Neuronal stem cell (in vitro differentiated cells): ENCODE results near the gene CYSTM1.

Experiments
- DNase-seq: peaks from one replicate; pipeline ENCODE4 v3.0.0-alpha.2; 2013; ENCODE audit warnings: low spot score
- H2AFZ ChIP-seq: one replicate; pipeline ENCODE4 v1.6.1; 2013; ENCODE audit warnings: mild to moderate bottlenecking, low read length, inconsistent platforms
- H2AK5ac ChIP-seq: 2 replicates; pipeline ENCODE4 v1.6.1; 2013; ENCODE audit warnings: low read depth, mild to moderate bottlenecking, inconsistent platforms, low read length, moderate library complexity, mixed read lengths
- H2BK120ac ChIP-seq: 2 replicates; pipeline ENCODE4 v1.6.1; 2013; ENCODE audit warnings: low read depth, mild to moderate bottlenecking, inconsistent platforms, low read length, moderate library complexity, mixed read lengths
- H2BK12ac ChIP-seq: one replicate; pipeline ENCODE4 v1.6.1; 2013; ENCODE audit warnings: low read length, inconsistent platforms
- H2BK15ac ChIP-seq: 2 replicates; pipeline ENCODE4 v1.6.1; 2013; ENCODE audit warnings: mild to moderate bottlenecking, low read length, inconsistent platforms, mixed read lengths
- H2BK5ac ChIP-seq: one replicate; pipeline ENCODE4 v1.6.1; 2013; ENCODE audit warnings: inconsistent platforms, mild to moderate bottlenecking, low read length, moderate library complexity
- H3K14ac ChIP-seq: one replicate; pipeline ENCODE4 v1.6.1; 2013; ENCODE audit warnings: low read length, inconsistent platforms
- H3K18ac ChIP-seq: 2 replicates; pipeline ENCODE4 v1.6.1; 2013; ENCODE audit warnings: low read length, inconsistent platforms
- H3K23ac ChIP-seq: 2 replicates; pipeline ENCODE4 v1.6.1; 2013; ENCODE audit warnings: low read depth, mild to moderate bottlenecking, mixed read lengths, low read length, inconsistent platforms; ENCODE audit not compliant: poor library complexity
- H3K27ac ChIP-seq: replicated peaks from 3 replicates; pipeline ENCODE4 v1.5.1; 2013; ENCODE audit warnings: low read length, inconsistent platforms
- H3K27me3 ChIP-seq, 3 experiments: 2 replicates each; pipeline ENCODE4 v1.6.1; 2013; ENCODE audit warnings: low read length in 3 of 3, mild to moderate bottlenecking in 2 of 3, inconsistent platforms in 1 of 3, low read depth in 1 of 3, mixed read lengths in 1 of 3, moderate library complexity in 1 of 3; ENCODE audit not compliant: control insufficient read depth in 3 of 3, insufficient read depth in 3 of 3
- H3K36me3 ChIP-seq, 2 donors: replicated peaks in 1 of 2; 2 replicates each; pipeline ENCODE4 v1.6.1; 2013; ENCODE audit warnings: low read length in 2 of 2; ENCODE audit not compliant: control insufficient read depth in 2 of 2, insufficient read depth in 2 of 2
- H3K4ac ChIP-seq: 2 replicates; pipeline ENCODE4 v1.6.1; 2013; ENCODE audit warnings: inconsistent platforms, mild to moderate bottlenecking, low read length, moderate library complexity
- H3K4me1 ChIP-seq, 2 donors: 1 replicate in 1 of 2; 2 replicates in 1 of 2; pipeline ENCODE4 v1.6.1; 2013; ENCODE audit warnings: low read length in 2 of 2, low read depth in 1 of 2; ENCODE audit not compliant: control insufficient read depth in 2 of 2, insufficient read depth in 1 of 2
- H3K4me2 ChIP-seq: one replicate; pipeline ENCODE4 v1.6.1; 2013; ENCODE audit warnings: mild to moderate bottlenecking, low read length, inconsistent platforms; ENCODE audit not compliant: insufficient read depth, poor library complexity, severe bottlenecking
- H3K4me3 ChIP-seq, 2 donors: 2 replicates each; pipeline ENCODE4 v1.5.1; 2013; ENCODE audit warnings: low read length in 2 of 2, mild to moderate bottlenecking in 2 of 2, inconsistent platforms in 1 of 2, moderate library complexity in 1 of 2
- H3K79me1 ChIP-seq: one replicate; pipeline ENCODE4 v1.6.1; 2013; ENCODE audit warnings: low read depth, mild to moderate bottlenecking, inconsistent platforms, low read length, moderate library complexity
- H3K9ac ChIP-seq: one replicate; pipeline ENCODE4 v1.6.1; 2013; ENCODE audit warnings: mild to moderate bottlenecking, low read depth, low read length, inconsistent platforms; ENCODE audit not compliant: poor library complexity
- H3K9me3 ChIP-seq, 2 donors: replicated peaks in 1 of 2; 2 replicates each; pipeline versions ENCODE3 to v1.6.1; 2013; ENCODE audit warnings: low read length in 2 of 2, mild to moderate bottlenecking in 2 of 2, inconsistent platforms in 1 of 2, low read depth in 1 of 2, mixed read lengths in 1 of 2, moderate library complexity in 1 of 2; ENCODE audit not compliant: control insufficient read depth in 2 of 2, insufficient read depth in 1 of 2
- H4K8ac ChIP-seq: one replicate; pipeline ENCODE4 v1.6.1; 2013; ENCODE audit warnings: low read depth, mild to moderate bottlenecking, inconsistent platforms, low read length, moderate library complexity
- H4K91ac ChIP-seq: one replicate; pipeline ENCODE4 v1.6.1; 2013; ENCODE audit warnings: low read length, low read depth, mild to moderate bottlenecking, inconsistent platforms; ENCODE audit not compliant: poor library complexity
- WGBS, 2 donors: extraction: QIAGEN DNeasy Blood & Tissue Kit; methylation state at CpG; one replicate each; pipeline ENCODE4 v1.1.7; 2013; ENCODE audit warnings: missing lambda C conversion rate in 2 of 2, mixed read lengths in 1 of 2; ENCODE audit not compliant: insufficient read length in 2 of 2, insufficient replicate concordance in 1 of 2; ENCODE audit errors: extremely low coverage in 2 of 2; 5-methylcytosine and 5-hydroxymethylcytosine counted together

The CYSTM1 gene

GRCh38 chr5:140242890-140243585 is 68.0 kb downstream of the CYSTM1 start:
- Histone ChIP-seq H3K4me3 (no peak overlapping the region), H3K9me3 (no peaks in the 10 kb centered on the region), H3K27me3 (no peaks in the 10 kb centered on the region), H3K4ac (no peak overlapping the region), H2BK5ac (no peak overlapping the region), H2BK15ac (no peak overlapping the region), H2BK120ac (no peak overlapping the region), H3K4me2 (no peak overlapping the region), H3K14ac (peak overlapping the region; percentile 42), H4K8ac (no peak overlapping the region), H2BK12ac (no peak overlapping the region), H3K27ac (no peak overlapping the region), H3K79me1 (no peaks in the 10 kb centered on the region), H3K4me1 (peaks cover 14 to 23% of the 10 kb centered on the region in 2 donors), H4K91ac (no peak overlapping the region), H3K36me3 (peaks cover 10 to 24% of the 10 kb centered on the region in 2 donors), H3K18ac (no peak overlapping the region), H3K9ac (peak overlapping the region; percentile 66), H2AK5ac (no peak overlapping the region), H3K23ac (no peak overlapping the region), H2AFZ (no peak overlapping the region)
- DNase-seq = no peak
- no CpG with 5 or more reads among the region's 4 CpGs for WGBS, 2 donors

DNA sequence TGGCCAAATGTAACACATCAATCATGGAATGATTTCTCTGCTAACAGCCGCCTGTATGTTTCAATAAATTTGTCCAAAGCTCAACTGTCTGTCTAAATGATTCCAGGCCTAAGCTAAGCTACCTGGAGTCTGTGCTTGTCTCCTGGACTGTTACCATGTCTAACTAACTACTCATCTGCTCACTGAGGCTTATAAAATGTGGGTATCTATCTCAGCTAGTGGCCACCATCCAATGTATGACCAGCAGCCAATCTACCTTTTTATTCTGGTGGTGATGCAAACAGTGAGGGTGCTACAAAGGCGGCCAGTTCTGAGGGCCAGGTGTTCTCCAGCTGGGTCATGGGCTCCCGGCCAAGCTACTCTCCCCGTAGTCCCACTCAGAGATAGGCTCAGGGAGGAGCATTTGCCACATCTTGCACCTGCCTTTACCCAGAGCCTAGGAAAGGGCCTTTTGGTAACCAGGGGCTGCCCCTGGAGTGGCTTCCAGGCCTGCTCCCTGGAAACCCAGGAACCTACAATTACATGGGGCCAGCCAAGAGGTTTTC is 68.8 kb downstream of the CYSTM1 start:
- Histone ChIP-seq H3K4me1 (peaks cover 14 to 23% of the 10 kb centered on the region in 2 donors), H4K8ac (no peak overlapping the region), H4K91ac (no peak overlapping the region), H3K27me3 (no peaks in the 10 kb centered on the region), H3K18ac (no peak overlapping the region), H2BK12ac (no peak overlapping the region), H3K14ac (no peak overlapping the region), H3K4me3 (no peak overlapping the region), H2BK120ac (no peak overlapping the region), H2BK15ac (no peak overlapping the region), H2AK5ac (no peak overlapping the region), H3K4me2 (no peak overlapping the region), H3K23ac (no peak overlapping the region), H3K27ac (no peak overlapping the region), H3K4ac (no peak overlapping the region), H2AFZ (no peak overlapping the region), H3K36me3 (peaks cover 10 to 24% of the 10 kb centered on the region in 2 donors), H2BK5ac (no peak overlapping the region), H3K9me3 (no peaks in the 10 kb centered on the region), H3K79me1 (no peaks in the 10 kb centered on the region), H3K9ac (no peak overlapping the region)
- no peak for DNase-seq
- WGBS, 2 donors = no CpG with 5 or more reads among the region's 4 CpGs

- Histone ChIP-seq H4K91ac (no peak overlapping the region), H3K9me3 (no peaks in the 10 kb centered on the region), H3K4me2 (no peak overlapping the region), H2AK5ac (no peak overlapping the region), H2BK15ac (no peak overlapping the region), H3K4ac (no peak overlapping the region), H3K18ac (no peak overlapping the region), H2BK5ac (no peak overlapping the region), H2AFZ (no peak overlapping the region), H3K23ac (no peak overlapping the region), H3K27ac (no peak overlapping the region), H3K14ac (no peak overlapping the region), H2BK12ac (no peak overlapping the region), H3K9ac (no peak overlapping the region), H3K79me1 (no peaks in the 10 kb centered on the region), H2BK120ac (no peak overlapping the region), H3K27me3 (no peaks in the 10 kb centered on the region), H4K8ac (no peak overlapping the region), H3K4me1 (peaks cover 14 to 23% of the 10 kb centered on the region in 2 donors), H3K36me3 (peaks cover 10 to 32% of the 10 kb centered on the region in 2 donors), H3K4me3 (no peak overlapping the region)
- DNase-seq = peak; percentile 79
- no CpG with 5 or more reads among the region's 14 CpGs for WGBS, 2 donors
Measured at GRCh38 chr5:140244525-140245025, 69.6 kb downstream of the CYSTM1 start.

DNA sequence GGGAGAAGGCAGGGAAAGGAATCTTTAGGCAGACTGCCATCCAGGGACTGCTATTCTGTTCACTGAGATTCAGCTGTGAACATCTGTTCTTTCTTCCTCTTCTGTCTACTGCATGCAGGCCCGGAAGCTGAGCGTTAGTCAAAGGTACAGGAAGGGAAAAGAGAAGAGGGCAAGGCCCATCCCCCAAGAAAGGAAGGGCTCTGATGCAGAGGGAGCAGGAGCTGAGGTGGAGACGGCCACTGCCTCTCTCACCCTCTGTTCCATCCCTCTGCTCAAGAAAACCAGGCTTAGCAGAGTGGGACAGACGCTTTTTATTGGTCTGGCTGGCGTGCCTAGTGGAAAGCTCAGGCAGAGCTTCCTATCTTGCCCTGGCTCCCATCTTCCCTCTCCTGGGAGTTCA is 70.4 kb downstream of the CYSTM1 start:
- H2AFZ ChIP-seq = no peak overlapping the region
- H3K4ac ChIP-seq = no peak overlapping the region
- no peak overlapping the region for H2AK5ac ChIP-seq
- H2BK15ac ChIP-seq = no peak overlapping the region
- no peak overlapping the region for H3K14ac ChIP-seq
- no peak for DNase-seq
- peaks cover 14 to 23% of the 10 kb centered on the region in 2 donors for H3K4me1 ChIP-seq
- H3K4me3 ChIP-seq = no peak overlapping the region
- no peaks in the 10 kb centered on the region for H3K79me1 ChIP-seq
- H4K91ac ChIP-seq = no peak overlapping the region
- no peak overlapping the region for H3K4me2 ChIP-seq
- WGBS, 2 donors = no CpG with 5 or more reads among the region's 5 CpGs
- H3K36me3 ChIP-seq = peaks cover 10 to 38% of the 10 kb centered on the region in 2 donors
- no peak overlapping the region for H3K23ac ChIP-seq
- no peak overlapping the region for H3K27ac ChIP-seq
- H2BK120ac ChIP-seq = no peak overlapping the region
- no peaks in the 10 kb centered on the region for H3K9me3 ChIP-seq
- H3K18ac ChIP-seq = no peak overlapping the region
- no peak overlapping the region for H3K9ac ChIP-seq
- H3K27me3 ChIP-seq = no peaks in the 10 kb centered on the region
- no peak overlapping the region for H4K8ac ChIP-seq
- no peak overlapping the region for H2BK12ac ChIP-seq
- no peak overlapping the region for H2BK5ac ChIP-seq
